ENCODE results near the gene SSMEM1. TPM values are rescaled to one million over a fixed set of nuclear protein-coding genes. Genes with fewer than 3 reads are reported as not detected.
"Not testable (repeated sequence)": the region's sequence is repeated elsewhere in the genome, so short reads cannot be mapped to it uniquely, and the experiment has no call there.

SSMEM1 gene
- total RNA-seq, 1 donor from 2014 or later = not detected

DNA sequence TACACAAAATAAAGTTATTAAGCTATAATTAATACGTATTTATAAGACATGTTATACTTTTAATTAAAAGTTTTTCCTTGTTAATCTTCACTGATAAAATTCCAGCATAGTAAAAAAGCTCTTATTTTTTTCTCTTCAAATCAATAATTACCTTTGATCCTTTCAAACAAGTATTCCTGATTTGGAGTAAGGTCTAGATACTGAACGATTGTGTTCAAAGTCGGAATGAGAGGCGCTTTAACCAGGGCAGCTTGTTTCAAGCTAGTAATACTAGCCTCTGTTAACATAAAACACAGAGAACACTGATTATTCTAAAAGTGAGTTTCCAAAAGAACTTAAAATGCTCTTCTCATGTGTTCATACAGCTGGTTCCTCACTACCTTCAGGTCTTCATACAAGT is 29.4 kb upstream of the SSMEM1 start:
- H3K27me3 ChIP-seq (ENCODE audit: control insufficient read depth, insufficient read depth, low read length) = no peaks in the 10 kb centered on the region
- H3K36me3 ChIP-seq (ENCODE audit: control insufficient read depth, insufficient read depth, low read length) = peaks cover 1% of the 10 kb centered on the region
- TF ChIP-seq, protein P1, sequence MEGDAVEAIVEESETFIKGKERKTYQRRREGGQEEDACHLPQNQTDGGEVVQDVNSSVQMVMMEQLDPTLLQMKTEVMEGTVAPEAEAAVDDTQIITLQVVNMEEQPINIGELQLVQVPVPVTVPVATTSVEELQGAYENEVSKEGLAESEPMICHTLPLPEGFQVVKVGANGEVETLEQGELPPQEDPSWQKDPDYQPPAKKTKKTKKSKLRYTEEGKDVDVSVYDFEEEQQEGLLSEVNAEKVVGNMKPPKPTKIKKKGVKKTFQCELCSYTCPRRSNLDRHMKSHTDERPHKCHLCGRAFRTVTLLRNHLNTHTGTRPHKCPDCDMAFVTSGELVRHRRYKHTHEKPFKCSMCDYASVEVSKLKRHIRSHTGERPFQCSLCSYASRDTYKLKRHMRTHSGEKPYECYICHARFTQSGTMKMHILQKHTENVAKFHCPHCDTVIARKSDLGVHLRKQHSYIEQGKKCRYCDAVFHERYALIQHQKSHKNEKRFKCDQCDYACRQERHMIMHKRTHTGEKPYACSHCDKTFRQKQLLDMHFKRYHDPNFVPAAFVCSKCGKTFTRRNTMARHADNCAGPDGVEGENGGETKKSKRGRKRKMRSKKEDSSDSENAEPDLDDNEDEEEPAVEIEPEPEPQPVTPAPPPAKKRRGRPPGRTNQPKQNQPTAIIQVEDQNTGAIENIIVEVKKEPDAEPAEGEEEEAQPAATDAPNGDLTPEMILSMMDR (IDR thresholded peaks at IDR 0.05; ENCODE audit: insufficient read depth, low read length, severe bottlenecking) = no peak
- DNase-seq (ENCODE audit: low read depth) (no peak), FAIRE-seq (no peak)
- H3K4me3 ChIP-seq (ENCODE audit: low read depth, low read length) = no peak overlapping the region

DNA sequence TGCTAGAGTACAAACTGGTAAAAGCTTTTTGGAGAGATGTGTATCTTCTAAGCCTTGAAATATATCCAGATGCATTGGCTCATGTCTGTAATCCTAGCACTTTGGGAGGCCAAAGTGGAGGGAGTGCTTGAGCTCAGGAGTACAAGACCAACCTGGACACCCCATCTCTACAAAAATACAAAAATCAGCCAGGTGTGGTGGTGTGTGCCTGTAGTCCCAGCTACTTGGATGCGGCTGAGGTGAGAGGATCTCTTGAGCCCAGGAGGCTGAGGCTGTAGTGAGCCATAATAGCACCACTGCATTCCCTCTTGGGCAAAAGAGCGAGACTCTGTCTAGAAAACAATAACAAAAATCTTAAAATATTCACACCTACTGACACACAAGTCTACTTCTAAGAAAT is 28.0 kb upstream of the SSMEM1 start:
- FAIRE-seq = no peak
- no peaks in the 10 kb centered on the region for H3K27me3 ChIP-seq (ENCODE audit: control insufficient read depth, insufficient read depth, low read length)
- H3K36me3 ChIP-seq (ENCODE audit: control insufficient read depth, insufficient read depth, low read length) = peaks cover 1% of the 10 kb centered on the region
- DNase-seq (ENCODE audit: low read depth) = no peak
- TF ChIP-seq, protein P1 (IDR thresholded peaks at IDR 0.05; ENCODE audit: insufficient read depth, low read length, severe bottlenecking) = no peak
- no peak overlapping the region for H3K4me3 ChIP-seq (ENCODE audit: low read depth, low read length)

DNA sequence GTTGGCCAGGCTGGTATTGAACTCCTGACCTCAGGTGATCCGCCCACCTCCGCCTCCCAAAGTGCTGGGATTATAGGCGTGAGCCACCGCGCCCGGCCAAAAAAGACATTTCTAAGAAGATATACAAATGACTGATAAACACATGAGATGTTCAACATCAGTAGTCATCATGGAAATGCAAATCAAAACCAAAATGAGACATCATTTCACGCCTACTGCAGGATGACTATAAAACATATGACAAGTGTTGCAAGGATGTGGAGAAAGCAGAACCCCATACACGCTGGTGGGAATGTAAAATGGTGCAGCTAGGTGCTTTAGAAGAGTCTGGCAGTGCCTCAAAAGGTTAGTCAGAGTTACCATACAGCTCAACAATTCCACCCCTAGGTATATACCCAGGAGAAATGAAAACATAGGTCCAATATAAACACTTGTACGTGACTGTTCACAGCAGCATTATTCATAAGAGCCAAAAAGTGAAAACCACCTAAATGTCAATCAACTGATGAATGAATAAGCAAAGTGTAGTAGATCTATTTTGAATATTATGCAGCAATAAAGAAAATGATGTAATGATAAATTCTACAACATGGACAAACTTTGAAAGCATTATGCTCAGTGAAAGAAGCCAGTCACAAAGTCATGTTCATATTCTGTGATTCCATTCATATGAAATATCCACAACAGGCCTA is 26.9 kb upstream of the SSMEM1 start:
- Histone ChIP-seq H3K27me3 (ENCODE audit: control insufficient read depth, insufficient read depth, low read length) (no peaks in the 10 kb centered on the region), H3K4me3 (ENCODE audit: low read depth, low read length) (no peak overlapping the region), H3K36me3 (ENCODE audit: control insufficient read depth, insufficient read depth, low read length) (no peaks in the 10 kb centered on the region)
- DNase-seq (ENCODE audit: low read depth) (peak; percentile 54), FAIRE-seq (no peak)
- TF ChIP-seq, protein P1 (IDR thresholded peaks at IDR 0.05; ENCODE audit: insufficient read depth, low read length, severe bottlenecking) = no peak

DNA sequence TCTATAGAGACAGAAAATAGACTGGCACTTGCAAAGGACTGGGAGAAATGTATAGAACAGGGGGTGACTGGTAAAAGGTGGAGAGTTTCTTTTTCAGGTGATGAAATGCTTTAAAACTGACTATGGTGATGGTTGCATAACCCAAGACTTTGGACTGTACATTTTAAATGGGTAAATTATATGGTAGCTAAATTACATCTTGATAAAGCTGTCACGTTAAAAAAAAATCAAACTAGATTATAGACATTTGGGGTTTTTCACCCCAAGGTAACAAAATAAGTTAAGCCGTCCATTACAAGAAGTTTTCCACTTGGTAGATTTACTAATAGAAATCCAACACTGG is 26.4 kb upstream of the SSMEM1 start:
- TF ChIP-seq, protein P1 (IDR thresholded peaks at IDR 0.05; ENCODE audit: insufficient read depth, low read length, severe bottlenecking) = no peak
- DNase-seq (ENCODE audit: low read depth) = no peak
- H3K4me3 ChIP-seq (ENCODE audit: low read depth, low read length) = no peak overlapping the region
- H3K27me3 ChIP-seq (ENCODE audit: control insufficient read depth, insufficient read depth, low read length) = no peaks in the 10 kb centered on the region
- no peak for FAIRE-seq
- no peaks in the 10 kb centered on the region for H3K36me3 ChIP-seq (ENCODE audit: control insufficient read depth, insufficient read depth, low read length)

DNA sequence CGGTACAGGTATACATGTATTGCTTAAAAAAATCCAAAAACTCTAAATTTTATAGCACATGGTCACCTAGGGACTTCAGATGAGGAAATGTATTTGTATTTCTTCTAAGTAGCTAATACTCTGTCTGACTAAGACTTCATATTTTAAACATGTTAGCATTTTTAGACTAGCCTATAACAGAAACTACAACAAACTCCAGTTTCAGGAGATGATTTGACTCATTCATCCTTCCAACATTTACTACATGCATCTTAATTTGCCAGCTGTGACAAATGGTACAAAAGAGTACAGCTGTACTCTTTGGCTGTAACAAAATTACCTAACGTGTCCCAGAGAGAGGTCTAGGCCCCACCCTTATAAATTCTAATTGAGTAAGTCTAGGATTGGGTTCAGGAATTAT is 24.7 kb upstream of the SSMEM1 start:
- Histone ChIP-seq H3K27me3 (ENCODE audit: control insufficient read depth, insufficient read depth, low read length) (no peaks in the 10 kb centered on the region), H3K4me3 (ENCODE audit: low read depth, low read length) (no peak overlapping the region), H3K36me3 (ENCODE audit: control insufficient read depth, insufficient read depth, low read length) (no peaks in the 10 kb centered on the region)
- FAIRE-seq = no peak
- TF ChIP-seq, protein P1 (IDR thresholded peaks at IDR 0.05; ENCODE audit: insufficient read depth, low read length, severe bottlenecking) = no peak
- DNase-seq (ENCODE audit: low read depth) = no peak

DNA sequence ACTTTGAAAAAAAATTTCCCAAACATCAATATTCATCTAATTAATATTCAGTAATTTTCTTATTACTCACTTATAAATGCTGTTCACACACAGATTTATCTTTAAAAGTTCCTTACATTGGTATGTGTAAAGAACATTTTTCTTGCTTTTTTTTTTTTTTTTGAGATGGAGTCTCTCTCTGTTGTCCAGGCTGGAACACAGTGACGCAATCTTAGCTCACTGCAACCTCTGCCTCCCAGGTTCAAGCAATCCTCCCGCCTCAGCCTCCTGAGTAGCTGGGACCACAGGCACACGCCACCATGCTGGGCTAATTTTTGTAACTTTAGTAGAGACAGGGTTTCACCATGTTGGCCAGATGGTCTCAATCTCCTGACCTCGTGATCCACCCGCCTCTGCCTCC is 23.3 kb upstream of the SSMEM1 start:
- H3K36me3 ChIP-seq (ENCODE audit: control insufficient read depth, insufficient read depth, low read length); DNase-seq (ENCODE audit: low read depth); FAIRE-seq: not testable (repeated sequence)

More for the DNA sequence above, 23.3 kb upstream of the SSMEM1 start:
- H3K4me3 ChIP-seq (ENCODE audit: low read depth, low read length); H3K27me3 ChIP-seq (ENCODE audit: control insufficient read depth, insufficient read depth, low read length): not testable (repeated sequence)
